Activated naive CD4-positive, alpha-beta T cell (primary cell): ENCODE results near the gene NR4A2.

Experiments
- DNase-seq, 4 experiments: peaks; one replicate each; lab custom pipeline; 2025; lab: John Stamatoyannopoulos, UW

NR4A2 gene

GRCh38 chr2:156332534-156333273 is at the start of gene NR4A2:
NR4A2 (minus strand) TSS chr2:156332721; CDS start chr2:156330186, 2,535 bp downstream.
- DNase-seq = peak; percentile 66 to 82 (median 71)

DNA sequence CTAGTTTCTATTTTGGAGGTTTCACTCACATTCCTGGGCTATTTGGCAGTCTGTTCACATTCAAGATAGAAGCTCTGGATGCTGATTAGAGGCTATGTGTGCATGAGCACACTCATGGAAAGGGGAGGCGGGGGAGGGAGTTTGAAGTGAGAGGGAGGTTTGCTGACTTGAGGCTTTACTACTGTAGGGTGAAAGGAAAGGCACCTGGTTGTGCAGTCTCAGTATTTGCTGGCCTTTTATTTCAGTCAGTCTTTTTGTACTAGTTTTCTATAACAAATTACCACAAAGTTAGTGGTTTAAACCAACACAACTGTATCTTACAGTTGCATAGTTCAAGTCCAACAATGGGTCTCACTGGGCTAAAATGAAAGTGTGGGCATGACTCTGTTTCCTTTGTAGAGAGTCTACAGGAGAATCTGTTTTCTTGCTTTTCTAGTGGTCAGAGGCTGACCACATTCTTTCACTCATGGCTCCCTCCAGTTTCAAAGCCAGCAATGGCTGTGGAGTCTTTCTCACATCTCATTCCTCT is 47.7 kb upstream of the NR4A2 start:
- no peak for DNase-seq

DNA sequence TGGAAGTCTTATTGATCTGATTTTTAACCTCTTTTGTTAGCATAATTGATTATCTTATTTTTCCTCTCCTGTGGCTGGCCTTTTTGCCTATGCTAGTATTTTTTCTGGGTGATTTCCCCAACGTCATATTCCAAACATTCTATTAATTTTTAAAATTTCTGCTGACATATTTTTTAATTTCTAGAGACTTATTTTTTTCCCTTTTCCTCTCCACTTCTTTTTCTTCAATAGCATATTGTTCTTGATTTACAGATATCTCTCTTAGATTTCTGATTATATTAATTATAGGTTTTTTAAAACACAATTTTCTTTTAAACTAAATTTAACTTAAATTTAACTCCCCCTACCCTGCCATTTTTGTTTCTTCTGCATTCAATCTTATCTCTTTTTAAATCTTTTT is 47.2 kb upstream of the NR4A2 start:
- no peak for DNase-seq

DNA sequence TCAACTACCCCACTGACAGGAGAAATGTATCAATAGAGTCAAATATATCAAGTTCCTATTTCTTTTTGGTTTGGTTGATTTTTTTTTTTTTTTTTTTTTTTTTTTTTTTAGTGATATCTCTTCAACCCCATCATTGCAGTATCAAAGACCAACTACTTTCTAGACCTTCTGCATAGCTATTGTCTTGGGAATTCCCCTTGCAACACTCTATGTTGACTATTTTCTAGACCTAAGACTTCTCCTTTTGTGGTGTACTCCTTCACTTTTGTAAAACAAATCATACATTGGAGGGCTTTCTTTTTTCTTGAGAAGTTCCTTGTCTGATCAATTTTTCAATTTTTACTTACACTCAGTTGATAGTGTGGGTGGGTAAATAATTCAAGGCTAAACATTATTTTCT is 46.5 kb upstream of the NR4A2 start:
- DNase-seq = no peak

DNA sequence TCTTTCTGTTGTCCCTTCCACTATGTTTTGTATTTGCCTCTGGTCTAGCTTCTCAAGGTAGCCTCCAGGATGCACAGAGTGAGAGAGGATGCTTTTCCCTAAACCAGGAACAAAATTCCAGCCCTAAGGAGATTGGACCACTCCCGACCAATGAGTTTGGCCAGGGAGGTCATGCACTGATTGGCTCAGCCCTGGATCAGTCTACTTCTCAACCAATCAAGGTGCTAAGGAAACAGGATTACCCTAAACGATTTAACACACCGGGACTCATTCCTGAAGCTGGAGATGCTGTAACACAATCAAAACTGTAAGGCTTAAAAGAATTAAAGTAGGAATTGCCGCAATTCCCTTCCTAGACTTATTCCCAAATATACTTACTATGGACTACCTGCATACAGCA is 34.2 kb upstream of the NR4A2 start:
- DNase-seq = no peak

GRCh38 chr2:156363141-156363540 is 30.6 kb upstream of the NR4A2 start:
- no peak for DNase-seq

DNA sequence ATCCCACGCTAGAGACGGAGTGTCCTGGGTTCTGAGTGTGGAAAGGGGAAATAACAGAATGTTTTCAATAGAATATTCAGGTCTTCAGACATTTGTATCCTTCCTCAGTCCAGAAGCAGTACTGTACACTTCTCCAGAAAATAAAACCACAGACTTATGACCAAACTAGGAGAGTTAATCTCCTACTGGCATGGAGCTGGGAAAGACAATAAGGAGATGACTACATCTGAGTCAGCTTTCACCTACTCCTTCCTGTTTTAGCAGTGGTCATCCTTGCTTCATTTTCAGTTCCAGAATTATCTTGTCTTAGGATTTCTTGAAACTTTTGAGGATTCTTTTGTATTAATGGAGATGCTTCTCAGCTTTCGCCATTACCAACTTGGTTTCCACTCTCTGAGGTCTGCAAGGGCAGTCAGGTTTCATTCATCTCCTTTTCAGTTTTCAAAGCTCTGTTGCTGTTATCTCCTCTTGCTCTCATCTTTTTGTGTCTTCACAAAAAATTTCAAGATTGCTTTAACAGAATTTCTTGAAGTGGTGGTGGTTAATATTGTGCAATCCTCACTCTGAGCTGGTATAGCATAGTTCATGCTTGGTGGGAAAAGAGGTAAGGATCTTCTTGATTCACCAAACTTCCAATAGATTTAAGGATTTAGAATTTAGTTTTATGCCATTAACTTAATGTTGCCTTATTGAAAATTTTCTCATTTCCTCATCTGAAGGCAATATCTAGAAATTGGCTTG is 23.7 kb upstream of the NR4A2 start:
- DNase-seq = no peak

DNA sequence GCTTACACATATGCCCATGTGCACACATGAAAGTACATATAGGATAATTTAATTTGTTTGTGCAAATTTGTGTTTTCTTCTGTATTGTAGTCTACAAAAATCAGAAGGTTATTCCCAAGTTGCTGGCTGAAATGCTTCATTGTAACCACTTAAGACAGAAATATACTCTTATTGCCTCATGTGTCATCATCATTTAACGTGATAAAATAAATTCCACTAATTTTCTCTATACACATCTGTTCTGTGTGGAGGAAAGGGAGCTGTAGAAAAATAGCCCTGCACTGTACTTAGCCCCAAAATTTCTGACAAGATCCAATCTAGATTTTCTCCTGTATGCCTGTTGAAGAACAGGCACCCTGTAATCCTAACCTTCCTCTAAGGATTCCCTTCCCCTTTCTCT is 20.4 kb upstream of the NR4A2 start:
- DNase-seq = no peak

DNA sequence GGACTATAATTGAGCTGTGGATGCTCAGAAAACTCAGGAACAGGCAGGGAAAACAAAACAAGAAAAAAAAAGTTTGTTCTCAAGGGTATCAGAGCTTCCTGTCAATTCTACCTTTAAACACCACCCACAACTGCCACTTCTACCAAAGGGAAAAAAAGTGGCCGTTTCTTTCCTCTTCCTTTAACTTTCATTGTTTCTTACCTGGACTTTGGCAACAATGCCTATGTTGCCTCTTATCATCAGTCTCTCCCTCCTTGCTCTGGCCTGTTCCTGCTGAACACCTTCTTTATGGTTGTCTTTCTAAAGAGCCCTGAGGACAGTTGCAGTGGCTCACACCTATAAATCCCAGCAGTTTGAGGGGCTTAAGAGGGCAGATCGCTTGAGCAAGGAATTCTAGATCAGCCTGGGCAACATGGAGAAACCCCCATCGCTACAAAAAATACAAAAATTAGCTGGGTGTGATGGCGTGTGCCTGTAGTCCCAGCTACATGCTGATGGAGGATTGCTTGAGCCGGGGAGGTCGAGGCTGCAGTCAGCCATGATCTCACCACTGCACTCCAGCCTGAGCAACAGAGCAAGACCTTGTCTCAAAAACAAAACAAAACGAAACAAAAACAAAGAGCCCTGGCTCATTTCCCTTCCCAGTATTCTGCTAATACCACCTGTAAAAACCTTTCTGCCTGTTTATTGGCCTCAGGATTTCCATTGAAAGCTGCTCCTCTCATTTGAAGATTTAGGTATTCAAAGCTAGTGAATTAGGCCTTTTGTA is 18.0 kb upstream of the NR4A2 start:
- no peak for DNase-seq

DNA sequence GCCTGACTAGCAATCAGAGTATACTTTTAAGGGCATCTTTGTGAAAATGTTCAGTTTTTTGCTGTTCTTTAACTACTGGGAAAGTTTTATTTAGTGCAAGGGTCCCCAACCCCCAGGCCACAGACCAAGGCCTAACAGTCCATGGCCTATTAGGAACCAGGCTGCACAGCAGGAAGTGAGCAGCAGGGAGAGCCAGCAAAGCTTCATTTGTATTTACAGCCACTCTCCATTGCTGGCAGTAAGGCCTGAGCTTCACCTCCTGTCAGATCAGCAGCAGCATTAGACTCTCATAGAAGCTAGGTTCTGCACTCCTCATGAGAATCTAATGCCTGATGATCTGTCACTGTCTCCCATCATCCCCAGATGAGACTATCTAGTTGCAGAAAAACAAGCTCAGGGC is 17.1 kb upstream of the NR4A2 start:
- no peak for DNase-seq

DNA sequence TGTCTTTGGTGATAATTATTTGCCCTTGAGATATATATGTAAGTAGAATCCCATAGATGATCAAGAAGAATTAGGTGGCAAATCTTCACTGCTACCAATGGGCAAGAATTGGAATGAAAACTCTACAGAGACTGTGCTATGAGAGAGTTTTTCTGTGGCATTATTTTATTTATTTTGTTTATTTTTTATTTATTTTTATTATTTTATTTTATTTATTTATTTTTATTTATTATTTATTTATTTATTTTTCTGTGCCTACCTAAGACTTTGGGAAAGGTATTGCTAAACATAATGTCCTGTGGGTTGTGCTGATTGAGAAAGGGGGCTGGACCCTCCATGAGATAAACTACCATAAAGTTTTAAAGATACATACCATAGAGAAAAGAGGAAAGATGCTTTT is 16.6 kb upstream of the NR4A2 start:
- DNase-seq = no peak

DNA sequence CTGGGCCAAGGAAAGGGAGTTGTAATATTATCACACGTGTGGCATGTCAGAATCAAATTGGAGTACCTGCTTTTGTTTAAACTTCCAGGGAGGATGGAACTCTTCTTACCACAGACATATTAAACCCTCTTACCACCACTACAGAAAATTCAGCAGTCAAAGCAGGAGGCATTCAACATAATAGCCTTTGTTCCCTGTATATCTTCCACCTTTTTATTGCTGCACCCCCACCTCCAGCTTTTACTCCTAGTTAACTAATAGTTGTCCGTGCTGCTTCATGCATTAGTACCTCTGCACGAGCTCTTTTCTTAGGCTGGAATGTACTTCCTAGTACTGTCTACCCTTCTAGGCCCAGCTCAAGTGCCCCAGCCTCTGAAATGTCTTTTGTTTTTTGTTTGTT is 14.9 kb upstream of the NR4A2 start:
- no peak for DNase-seq

DNA sequence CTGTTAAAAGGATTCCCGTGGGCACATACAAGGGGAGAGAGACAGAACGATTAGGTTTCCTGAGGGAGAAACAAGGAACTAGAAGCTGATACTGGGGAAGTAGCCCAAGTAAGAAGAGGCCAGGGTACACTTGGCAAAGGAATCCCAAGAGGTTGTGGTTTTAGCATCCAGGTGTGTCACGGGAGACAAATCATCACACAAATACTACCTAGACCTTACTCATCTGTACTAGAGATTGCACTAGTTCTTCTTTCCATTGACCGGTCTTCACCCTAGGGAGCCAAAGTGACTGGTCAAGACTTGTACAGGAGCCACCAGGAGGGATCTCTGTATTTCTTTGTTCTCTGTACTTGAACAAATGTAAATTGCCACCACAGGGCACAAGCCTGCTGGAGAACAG is 14.2 kb upstream of the NR4A2 start:
- no peak for DNase-seq

DNA sequence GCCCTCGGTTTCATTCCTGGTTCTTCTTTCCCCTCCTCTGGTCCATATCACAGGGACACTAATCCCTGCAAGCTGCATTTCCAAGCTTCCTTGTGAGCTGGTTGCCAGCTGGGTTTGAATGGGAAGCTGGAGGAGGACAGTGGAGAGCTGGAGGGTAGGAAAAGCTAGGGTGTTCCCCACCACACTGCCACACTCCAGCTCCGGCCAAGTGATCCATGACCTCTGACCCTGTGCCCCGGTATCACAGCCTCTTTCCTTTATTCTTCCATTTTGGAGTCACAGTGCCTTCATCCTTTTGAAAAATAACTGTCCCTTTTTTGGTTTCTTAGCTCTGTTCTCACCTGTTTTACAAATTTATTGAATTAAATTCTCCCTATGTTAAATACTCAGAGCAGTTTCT is 13.1 kb upstream of the NR4A2 start:
- no peak for DNase-seq

GRCh38 chr2:156343940-156344301 is 11.4 kb upstream of the NR4A2 start:
- no peak for DNase-seq

- DNase-seq = no peak
Observed at GRCh38 chr2:156343096-156343939, 10.8 kb upstream of the NR4A2 start.

GRCh38 chr2:156342254-156343095 is 10.0 kb upstream of the NR4A2 start:
- peak; percentile 66 to 74 (median 70) for DNase-seq

- DNase-seq = peak; percentile 58 to 73 (median 66)
Observed at GRCh38 chr2:156341452-156342253, 9.1 kb upstream of the NR4A2 start.

GRCh38 chr2:156340804-156341451 is 8.4 kb upstream of the NR4A2 start:
- DNase-seq = no peak
